NB4 (cell line): ENCODE data around the gene C16orf96.

Experiments used
- DNase-seq: peaks from one replicate; pipeline ENCODE4 v3.0.0; 2010; ENCODE audit warnings: low read depth
- H3K4me3 ChIP-seq: one replicate; pipeline ENCODE4 v1.5.1; 2011; ENCODE audit warnings: mild to moderate bottlenecking, low read depth, low read length, moderate library complexity
- MAX ChIP-seq: IDR thresholded peaks from 2 replicates; pipeline ENCODE4 v1.6.1; 2011; ENCODE audit warnings: low read depth, low read length
- MYC ChIP-seq: IDR thresholded peaks from 2 replicates; pipeline ENCODE4 v1.6.1; 2011; ENCODE audit warnings: low read depth, low read length
- POLR2A ChIP-seq: IDR thresholded peaks from 2 replicates; pipeline ENCODE4 v1.6.1; 2011; ENCODE audit warnings: mild to moderate bottlenecking; ENCODE audit not compliant: insufficient read length; ENCODE audit errors: extremely low read depth
- TF ChIP-seq, protein P1 (sequence below): IDR thresholded peaks from one replicate; pipeline ENCODE4 v1.5.1; 2012; ENCODE audit warnings: low read depth, low read length

The C16orf96 gene

GRCh38 chr16:4641895-4642294, 85.8 kb downstream of the C16orf96 start:
- no peak for DNase-seq
- TF ChIP-seq, protein P1, sequence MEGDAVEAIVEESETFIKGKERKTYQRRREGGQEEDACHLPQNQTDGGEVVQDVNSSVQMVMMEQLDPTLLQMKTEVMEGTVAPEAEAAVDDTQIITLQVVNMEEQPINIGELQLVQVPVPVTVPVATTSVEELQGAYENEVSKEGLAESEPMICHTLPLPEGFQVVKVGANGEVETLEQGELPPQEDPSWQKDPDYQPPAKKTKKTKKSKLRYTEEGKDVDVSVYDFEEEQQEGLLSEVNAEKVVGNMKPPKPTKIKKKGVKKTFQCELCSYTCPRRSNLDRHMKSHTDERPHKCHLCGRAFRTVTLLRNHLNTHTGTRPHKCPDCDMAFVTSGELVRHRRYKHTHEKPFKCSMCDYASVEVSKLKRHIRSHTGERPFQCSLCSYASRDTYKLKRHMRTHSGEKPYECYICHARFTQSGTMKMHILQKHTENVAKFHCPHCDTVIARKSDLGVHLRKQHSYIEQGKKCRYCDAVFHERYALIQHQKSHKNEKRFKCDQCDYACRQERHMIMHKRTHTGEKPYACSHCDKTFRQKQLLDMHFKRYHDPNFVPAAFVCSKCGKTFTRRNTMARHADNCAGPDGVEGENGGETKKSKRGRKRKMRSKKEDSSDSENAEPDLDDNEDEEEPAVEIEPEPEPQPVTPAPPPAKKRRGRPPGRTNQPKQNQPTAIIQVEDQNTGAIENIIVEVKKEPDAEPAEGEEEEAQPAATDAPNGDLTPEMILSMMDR = no peak
- TF ChIP-seq MAX (no peak), MYC (no peak), POLR2A (no peak)
- no peak overlapping the region for H3K4me3 ChIP-seq

DNA sequence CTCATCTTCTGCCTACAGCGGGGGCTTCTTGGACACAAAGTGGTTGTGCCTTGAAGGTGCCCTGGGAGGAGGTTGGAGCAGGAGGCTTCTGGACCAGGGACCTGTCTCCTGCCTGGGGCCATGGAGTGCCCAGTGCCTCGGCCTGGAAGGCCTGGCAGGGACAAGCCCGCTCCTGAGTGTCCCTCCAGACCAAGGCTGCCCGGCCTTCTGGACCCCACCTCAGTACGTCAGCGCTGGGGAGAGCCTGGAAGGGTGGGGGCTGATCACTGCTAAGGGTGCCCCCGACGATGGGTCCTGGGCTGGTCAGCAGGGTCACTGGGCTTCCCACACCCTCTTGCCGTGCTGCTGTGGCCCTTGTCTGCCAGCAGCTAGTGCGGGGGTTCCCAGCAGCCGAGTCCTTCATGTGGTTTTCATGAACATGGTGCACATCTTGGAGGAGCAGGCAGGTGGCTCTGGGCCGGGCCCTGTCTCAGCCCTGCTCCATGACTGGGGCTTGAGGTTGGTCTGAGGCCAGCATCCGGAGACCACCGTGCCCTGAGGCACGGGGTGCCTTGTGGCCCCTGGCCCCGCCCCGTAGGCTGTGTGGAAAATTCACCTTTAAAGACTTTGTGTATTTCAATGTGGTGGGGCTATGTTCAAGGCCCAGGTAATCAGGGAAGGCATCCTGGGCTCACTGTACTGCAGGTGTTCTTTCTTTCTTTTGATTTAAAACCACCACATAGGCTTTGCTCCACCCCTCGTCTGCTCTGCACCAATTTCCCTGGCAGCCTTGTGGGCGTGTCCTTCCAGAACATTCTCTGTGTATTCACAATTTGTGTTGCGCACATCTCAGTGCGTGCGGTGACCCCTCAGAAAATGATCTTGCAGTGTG, 90.9 kb downstream of the C16orf96 start:
- no peak for DNase-seq
- no peak overlapping the region for H3K4me3 ChIP-seq
- TF ChIP-seq POLR2A (no peak), MYC (no peak)
- TF ChIP-seq, protein P1 = no peak

GRCh38 chr16:4647644-4647980, 91.5 kb downstream of the C16orf96 start:
- no peak overlapping the region for H3K4me3 ChIP-seq
- no peak for DNase-seq
- TF ChIP-seq, protein P1 = no peak
- TF ChIP-seq MAX (no peak), MYC (no peak)

GRCh38 chr16:4648917-4649316, 92.8 kb downstream of the C16orf96 start:
- H3K4me3 ChIP-seq = no peak overlapping the region
- DNase-seq = no peak
- TF ChIP-seq POLR2A (no peak), MAX (no peak), MYC (no peak)
- TF ChIP-seq, protein P1 = no peak

DNA sequence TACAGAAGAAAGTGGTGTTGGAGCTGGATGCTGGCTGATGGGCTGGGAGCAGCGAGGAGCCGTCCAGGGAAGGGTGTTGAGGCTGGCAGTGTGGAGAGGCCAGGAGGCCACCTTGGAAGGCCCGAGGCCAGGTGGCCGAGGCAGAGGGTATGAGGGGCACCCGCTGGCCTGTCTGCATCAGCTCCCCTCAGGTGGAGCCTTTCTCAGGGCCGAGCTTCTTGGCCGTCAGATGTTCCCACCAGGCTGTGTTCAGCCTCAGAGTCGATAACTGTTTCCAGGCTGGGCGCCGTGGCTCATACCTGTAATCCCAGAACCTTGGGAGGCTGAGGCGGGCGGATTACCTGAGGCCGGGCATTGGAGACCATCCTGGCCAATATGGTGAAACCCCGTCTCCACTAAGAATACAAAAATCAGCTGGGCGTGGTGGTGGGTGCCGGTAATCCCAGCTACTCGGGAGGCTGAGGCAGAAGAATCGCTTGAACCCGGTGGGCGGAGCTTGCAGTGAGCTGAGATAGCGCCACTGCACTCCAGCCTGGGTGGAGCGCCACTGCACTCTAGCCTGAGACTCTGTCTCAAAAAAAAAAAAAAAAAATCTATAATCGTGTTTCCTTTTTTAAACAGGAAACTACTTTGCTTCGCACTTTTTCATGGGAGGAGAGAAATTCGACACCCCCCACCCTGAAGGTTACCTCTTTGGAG, 93.8 kb downstream of the C16orf96 start:
- DNase-seq = no peak

More for the DNA sequence above, 93.8 kb downstream of the C16orf96 start:
- no peak overlapping the region for H3K4me3 ChIP-seq
- TF ChIP-seq, protein P1 = no peak
- no peak for TF ChIP-seq POLR2A
- no peak for TF ChIP-seq MYC
- no peak for TF ChIP-seq MAX
